IPS-15b (cell line): ENCODE measurements around the gene DAZAP1.

Experiments
- H3K27me3 ChIP-seq: one replicate; pipeline ENCODE4 v1.6.1; 2013; ENCODE audit warnings: low read length; ENCODE audit not compliant: control insufficient read depth, insufficient read depth
- H3K36me3 ChIP-seq: one replicate; pipeline ENCODE4 v1.6.1; 2013; ENCODE audit warnings: low read length; ENCODE audit not compliant: control insufficient read depth, insufficient read depth
- H3K4me1 ChIP-seq: one replicate; pipeline ENCODE4 v1.6.1; 2013; ENCODE audit warnings: mild to moderate bottlenecking, low read length; ENCODE audit not compliant: control insufficient read depth, insufficient read depth
- H3K4me3 ChIP-seq: one replicate; pipeline ENCODE4 v1.5.1; 2013; ENCODE audit warnings: low read depth, low read length
- H3K9ac ChIP-seq: one replicate; pipeline ENCODE4 v1.6.1; 2013; ENCODE audit warnings: low read depth, mild to moderate bottlenecking, low read length
- H3K9me3 ChIP-seq: one replicate; pipeline ENCODE4 v1.6.1; 2013; ENCODE audit warnings: mild to moderate bottlenecking, low read length; ENCODE audit not compliant: control insufficient read depth, insufficient read depth

Gene DAZAP1

DNA sequence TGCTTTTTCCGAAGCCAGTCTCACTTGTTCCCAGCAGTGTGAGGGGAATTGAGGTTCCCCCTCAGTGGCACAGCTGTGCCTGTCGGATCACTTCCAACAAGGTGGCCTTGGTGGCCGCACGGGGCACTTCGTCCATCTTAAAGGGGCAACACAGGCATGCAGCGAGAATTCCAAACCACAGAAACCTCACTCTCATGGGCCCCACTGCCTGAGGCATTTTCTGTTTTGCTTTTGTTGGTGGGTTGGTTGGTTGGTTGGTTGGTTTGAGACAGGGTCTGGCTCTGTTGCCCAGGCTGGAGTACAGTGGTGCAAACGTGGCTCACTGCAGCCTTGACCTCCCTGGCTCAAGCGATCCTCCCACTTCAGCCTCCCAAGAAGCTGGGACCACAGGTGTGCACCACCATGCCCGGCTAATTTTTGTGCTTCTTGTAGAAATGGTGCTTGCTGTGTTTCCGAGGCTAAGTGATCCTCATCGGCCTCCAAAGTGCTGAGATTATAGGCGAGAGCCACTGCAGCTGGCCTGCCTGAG is 27.4 kb upstream of the DAZAP1 start:
- peaks cover 12% of the 10 kb centered on the region for H3K36me3 ChIP-seq
- H3K27me3 ChIP-seq = no peaks in the 10 kb centered on the region
- no peaks in the 10 kb centered on the region for H3K9me3 ChIP-seq
- no peak overlapping the region for H3K9ac ChIP-seq
- H3K4me1 ChIP-seq = peaks cover 6% of the 10 kb centered on the region
- no peak overlapping the region for H3K4me3 ChIP-seq

DNA sequence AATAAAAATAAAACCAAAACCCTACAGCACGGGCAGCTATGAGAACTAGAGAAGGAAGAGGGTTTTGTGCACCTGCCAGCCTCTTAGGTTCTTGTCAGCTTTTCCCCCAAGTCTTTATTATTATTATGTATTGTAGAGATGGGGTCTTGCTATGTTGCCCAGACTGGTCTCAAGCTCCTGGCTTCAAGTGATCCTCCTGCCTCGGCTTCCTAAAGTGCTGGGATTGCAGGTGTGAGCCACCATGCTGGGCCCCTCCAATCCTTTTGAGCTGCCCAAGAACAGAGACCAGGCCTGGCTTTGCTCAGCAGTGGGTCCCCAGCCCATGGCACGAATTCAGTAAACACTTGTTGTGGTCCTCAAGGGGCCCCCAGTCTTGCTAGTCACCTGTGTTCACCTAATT is 25.1 kb upstream of the DAZAP1 start:
- no peak overlapping the region for H3K4me3 ChIP-seq
- H3K9ac ChIP-seq = no peak overlapping the region
- H3K4me1 ChIP-seq = peaks cover 6% of the 10 kb centered on the region
- peaks cover 8% of the 10 kb centered on the region for H3K36me3 ChIP-seq
- no peaks in the 10 kb centered on the region for H3K27me3 ChIP-seq
- H3K9me3 ChIP-seq = no peaks in the 10 kb centered on the region

DNA sequence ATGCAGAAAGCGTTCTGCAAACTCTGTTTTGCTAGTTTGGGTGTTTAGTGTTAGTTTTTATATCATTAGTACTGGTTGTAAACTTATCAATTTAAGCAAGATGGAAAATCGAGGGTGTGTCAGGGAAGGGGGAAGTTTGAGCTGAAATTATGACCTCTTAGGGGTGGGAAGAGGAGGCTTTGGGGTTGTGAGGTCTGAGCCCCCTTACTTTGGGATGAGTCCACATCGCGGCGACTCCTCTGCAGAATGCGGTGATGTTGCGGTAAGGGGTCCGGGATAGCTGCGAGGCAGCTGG is 24.4 kb upstream of the DAZAP1 start:
- Histone ChIP-seq H3K36me3 (peaks cover 5% of the 10 kb centered on the region), H3K4me1 (peaks cover 6% of the 10 kb centered on the region), H3K9me3 (no peaks in the 10 kb centered on the region), H3K4me3 (peak overlapping the region; percentile 33), H3K9ac (no peak overlapping the region), H3K27me3 (no peaks in the 10 kb centered on the region)

DNA sequence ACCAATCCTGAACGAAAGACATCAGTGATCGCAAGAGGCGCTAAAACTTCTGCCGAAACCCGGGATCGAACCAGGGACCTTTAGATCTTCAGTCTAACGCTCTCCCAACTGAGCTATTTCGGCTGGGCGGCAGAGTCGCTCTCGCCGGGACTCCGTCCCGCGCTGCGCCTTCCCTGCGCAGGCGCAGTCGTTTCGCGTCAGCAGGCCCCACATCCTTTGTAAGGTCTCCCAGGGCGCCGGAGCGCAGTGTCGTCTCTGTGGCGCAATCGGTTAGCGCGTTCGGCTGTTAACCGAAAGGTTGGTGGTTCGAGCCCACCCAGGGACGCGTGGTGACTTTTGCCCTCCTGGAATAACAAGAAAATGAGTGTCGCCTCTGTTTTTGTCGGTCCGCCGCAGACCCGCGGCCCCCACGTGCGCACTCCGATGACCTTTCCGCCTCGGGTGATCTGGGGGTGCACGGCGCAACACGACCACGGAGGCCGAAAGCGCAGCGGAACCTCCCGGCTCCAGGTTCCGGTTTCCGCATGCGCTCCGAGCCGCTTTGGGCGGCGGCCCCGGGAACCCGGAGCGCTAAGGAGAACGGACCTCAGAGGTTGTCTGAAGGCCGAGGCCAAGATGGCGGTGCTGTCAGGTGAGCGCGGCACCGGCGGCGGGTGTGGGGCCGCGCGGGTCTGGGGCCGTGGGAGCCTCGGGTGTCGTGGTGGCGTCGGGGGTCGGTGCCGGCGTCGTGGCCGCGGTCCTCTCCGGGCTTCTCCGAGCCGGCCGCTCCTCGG is 23.9 kb upstream of the DAZAP1 start, which contains the start of gene NDUFS7:
Gene NDUFS7, plus strand, starts transcription at position 596 of the 773 bp plus-strand sequence. Its CDS starts 20 bp downstream, at position 616.
- H3K27me3 ChIP-seq = no peaks in the 10 kb centered on the region
- H3K9me3 ChIP-seq = no peaks in the 10 kb centered on the region
- H3K36me3 ChIP-seq = peaks cover 10% of the 10 kb centered on the region
- peaks cover 6% of the 10 kb centered on the region for H3K4me1 ChIP-seq
- H3K4me3 ChIP-seq = peak within 1 kb of the TSS; percentile 86
- peak within 1 kb of the TSS; percentile 79 for H3K9ac ChIP-seq

DNA sequence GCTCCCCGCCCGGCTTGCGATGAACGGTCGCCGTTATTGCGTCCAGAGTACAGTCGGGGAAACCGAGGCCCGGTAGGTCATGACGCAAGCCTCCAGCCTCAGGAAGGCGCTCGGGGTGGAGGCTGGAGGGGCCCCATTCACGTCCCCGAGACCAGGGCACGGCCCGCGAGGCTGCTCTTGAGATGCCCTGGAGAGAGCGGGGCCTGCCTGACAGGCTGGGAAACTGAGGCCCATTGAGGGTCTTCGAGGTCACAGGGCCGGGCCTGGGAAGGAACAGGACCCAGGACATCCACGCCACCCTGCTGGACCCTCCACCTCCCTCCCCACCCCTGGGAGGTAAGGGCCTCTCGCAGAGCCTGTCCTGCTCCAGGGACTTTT is 23.3 kb upstream of the DAZAP1 start:
- Histone ChIP-seq H3K9ac (peak overlapping the region; percentile 79), H3K36me3 (peaks cover 13% of the 10 kb centered on the region), H3K4me3 (peak overlapping the region; percentile 86), H3K9me3 (no peaks in the 10 kb centered on the region), H3K27me3 (no peaks in the 10 kb centered on the region), H3K4me1 (peaks cover 6% of the 10 kb centered on the region)

DNA sequence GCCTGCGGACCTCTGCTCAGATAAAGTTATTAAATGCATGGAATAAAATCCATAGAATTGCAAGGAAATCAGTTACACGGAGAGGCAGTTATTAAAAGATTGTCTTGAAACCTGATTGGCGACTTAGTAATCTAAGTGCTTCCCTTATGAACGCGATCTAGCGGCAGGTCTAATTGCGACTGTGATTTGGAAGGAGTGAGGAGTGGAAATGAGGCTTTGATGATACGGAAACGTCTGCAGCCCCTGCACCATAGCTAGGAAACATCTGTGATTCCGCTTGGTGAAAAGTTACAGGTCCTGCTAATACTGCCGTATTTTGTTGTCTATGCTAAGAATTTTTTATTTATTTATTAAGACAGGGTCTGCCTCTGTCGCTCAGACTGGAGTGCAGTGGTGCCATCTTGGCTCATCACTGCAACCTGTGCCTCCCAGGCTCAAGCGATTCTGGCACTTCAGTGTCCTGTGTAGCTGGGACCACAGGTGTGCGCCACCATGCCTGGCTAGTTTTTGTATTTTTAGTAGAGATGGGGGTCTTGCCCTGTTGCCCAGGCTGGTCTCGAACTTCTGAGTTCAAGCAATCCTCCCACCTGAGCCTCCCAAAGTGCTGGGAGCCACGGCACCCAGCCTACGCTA is 22.8 kb upstream of the DAZAP1 start:
- H3K36me3 ChIP-seq = peaks cover 14% of the 10 kb centered on the region
- H3K4me3 ChIP-seq = peak overlapping the region; percentile 86
- peaks cover 6% of the 10 kb centered on the region for H3K4me1 ChIP-seq
- H3K27me3 ChIP-seq = no peaks in the 10 kb centered on the region
- no peaks in the 10 kb centered on the region for H3K9me3 ChIP-seq
- peak overlapping the region; percentile 79 for H3K9ac ChIP-seq

DNA sequence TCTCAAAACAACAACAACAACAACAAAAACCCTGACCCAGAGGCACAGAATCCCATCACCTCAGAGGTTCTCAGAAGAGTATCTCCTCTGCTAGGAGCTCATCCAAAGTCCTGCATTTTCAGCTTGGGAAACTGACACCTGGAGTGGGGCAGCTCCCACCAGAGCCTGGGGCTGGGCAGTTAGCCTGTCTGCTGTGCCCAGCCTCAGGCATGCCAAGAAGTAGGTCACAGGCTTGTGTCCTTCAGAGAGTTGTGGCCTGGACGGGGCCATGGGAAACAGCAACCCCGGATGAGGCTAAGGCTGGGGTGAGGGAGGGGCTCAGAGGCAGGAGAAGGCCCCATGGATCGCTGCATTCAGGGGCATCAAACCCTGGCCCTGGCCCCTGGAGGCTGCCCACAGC is 21.6 kb upstream of the DAZAP1 start:
- no peaks in the 10 kb centered on the region for H3K9me3 ChIP-seq
- H3K4me3 ChIP-seq = no peak overlapping the region
- H3K27me3 ChIP-seq = no peaks in the 10 kb centered on the region
- peaks cover 6% of the 10 kb centered on the region for H3K4me1 ChIP-seq
- H3K36me3 ChIP-seq = peaks cover 17% of the 10 kb centered on the region
- no peak overlapping the region for H3K9ac ChIP-seq

DNA sequence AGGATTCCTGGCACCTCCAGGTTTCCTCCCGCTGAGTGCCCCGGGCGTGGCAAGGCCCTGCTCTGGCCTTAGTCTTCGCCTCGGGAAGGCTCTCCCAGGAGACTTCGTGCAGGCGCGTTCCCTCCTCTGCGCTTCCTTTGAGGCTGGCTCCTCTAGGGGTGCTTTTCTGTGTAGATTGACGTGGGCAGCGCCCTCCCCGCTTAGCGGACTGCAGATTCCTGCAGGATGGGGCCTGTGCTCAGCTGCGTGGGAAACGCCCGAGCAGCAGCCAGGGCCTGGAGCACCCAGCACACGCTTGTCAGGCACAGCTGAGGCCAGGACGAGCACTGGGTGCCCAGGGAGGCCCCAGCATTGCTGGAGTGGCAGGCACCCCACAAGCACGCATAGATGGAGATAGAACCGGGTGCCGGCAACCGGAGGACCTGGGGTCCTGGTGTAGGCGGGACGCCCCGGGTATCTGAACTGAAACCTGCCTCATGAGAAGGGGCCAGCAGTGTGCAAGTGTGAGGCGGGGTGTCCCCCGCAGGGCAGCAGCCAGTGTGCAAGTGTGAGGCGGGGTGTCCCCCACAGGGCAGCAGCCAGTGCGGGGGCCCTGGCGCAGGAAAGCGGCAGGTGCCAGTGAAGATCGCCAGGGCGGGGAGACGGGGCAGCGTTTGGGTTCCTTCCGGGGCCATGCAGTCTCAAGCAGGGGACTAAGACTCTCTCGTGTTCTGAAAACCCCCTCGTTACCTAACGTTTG is 20.3 kb upstream of the DAZAP1 start:
- H3K4me1 ChIP-seq = no peaks in the 10 kb centered on the region
- H3K9me3 ChIP-seq = no peaks in the 10 kb centered on the region
- no peak overlapping the region for H3K4me3 ChIP-seq
- H3K27me3 ChIP-seq = no peaks in the 10 kb centered on the region
- peaks cover 20% of the 10 kb centered on the region for H3K36me3 ChIP-seq
- no peak overlapping the region for H3K9ac ChIP-seq

DNA sequence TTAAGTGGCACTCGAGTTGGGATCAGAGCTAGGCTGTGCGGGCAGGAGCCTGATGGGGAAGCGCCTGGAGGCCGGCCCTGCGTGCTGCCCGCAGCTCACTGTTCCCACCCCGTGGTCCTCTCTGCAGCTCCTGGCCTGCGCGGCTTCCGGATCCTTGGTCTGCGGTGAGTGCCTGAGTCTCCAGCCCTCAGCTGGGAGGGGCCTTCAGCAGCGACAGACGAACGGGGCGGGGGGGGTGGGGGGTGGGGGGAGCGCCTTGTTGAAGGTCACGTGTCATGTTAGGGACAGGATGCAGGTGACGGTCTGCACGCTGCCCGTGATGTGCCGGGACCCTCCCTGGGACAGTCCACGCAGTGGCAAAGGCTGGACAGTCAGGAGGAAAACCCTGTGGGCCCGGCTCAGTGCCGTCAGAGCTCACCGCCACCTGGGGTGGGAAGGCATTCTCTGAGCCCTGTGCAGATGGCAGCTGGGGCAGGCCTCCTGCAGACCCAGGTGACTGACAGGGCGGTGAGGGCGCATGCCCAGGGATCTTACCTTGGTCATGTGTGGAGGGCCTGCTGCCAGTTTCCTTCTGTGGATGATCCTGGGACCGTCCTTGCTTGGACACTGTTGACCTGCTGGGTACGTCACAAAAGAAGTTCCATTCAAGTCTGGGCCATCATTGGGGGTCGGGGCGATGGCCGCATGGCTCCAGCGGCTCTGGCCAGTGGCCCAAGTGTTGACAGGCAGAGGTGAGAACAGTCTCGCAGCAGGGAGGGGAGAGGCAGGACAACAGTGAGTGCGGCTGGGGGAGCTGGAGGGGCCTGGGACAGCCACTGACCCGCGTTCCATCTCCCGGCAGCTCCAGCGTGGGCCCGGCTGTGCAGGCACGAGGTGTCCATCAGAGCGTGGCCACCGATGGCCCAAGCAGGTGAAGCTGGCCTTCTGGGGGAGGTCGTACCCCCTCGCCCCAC is 19.4 kb upstream of the DAZAP1 start:
- H3K9me3 ChIP-seq = no peaks in the 10 kb centered on the region
- H3K9ac ChIP-seq = no peak overlapping the region
- no peaks in the 10 kb centered on the region for H3K4me1 ChIP-seq
- H3K4me3 ChIP-seq = no peak overlapping the region
- H3K27me3 ChIP-seq = no peaks in the 10 kb centered on the region
- H3K36me3 ChIP-seq = peaks cover 24% of the 10 kb centered on the region

DNA sequence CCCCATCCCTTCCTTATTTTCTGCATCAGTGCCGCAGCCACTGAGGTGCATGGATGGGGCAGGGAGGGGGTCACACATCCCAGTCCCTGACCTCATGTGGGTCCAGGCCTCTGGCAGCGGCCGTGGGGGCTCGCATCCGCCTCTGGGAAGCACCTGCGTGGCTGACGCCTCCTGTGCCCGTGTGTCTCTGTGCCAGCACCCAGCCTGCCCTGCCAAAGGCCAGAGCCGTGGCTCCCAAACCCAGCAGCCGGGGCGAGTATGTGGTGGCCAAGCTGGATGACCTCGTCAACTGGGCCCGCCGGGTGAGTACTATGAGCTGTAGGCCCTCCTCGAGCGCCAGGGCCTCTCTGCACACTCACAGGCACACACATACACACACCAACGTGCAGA is 18.8 kb upstream of the DAZAP1 start:
- Histone ChIP-seq H3K4me3 (no peak overlapping the region), H3K9ac (no peak overlapping the region), H3K9me3 (no peaks in the 10 kb centered on the region), H3K27me3 (no peaks in the 10 kb centered on the region), H3K4me1 (no peaks in the 10 kb centered on the region), H3K36me3 (peaks cover 30% of the 10 kb centered on the region)
